T-helper 17 cell (primary cell): ENCODE data around the gene APCDD1. TPM values are rescaled to one million over a fixed set of nuclear protein-coding genes. Genes with fewer than 3 reads are reported as not detected.
A peak's percentile ranks its signal among the peaks of the same experiment; 100 is the strongest.
"Not testable (repeated sequence)": the region's sequence is repeated elsewhere in the genome, so short reads cannot be mapped to it uniquely, and the experiment has no call there.

Source experiments
- ATAC-seq: fragments of 150-1000 bp; cut with Tn5 transposase; 2 replicates; pipeline ENCODE4 v1.10.0; 2021; ENCODE audit warnings: mild to moderate bottlenecking, moderate library complexity
- DNase-seq, 3 donors: peaks; one replicate each; pipeline versions ENCODE4 v3.0.0 to v3.0.0-alpha.2; 2020 to 2021
- H3K9me3 ChIP-seq: one replicate; pipeline ENCODE4 v1.7.0; 2013; ENCODE audit warnings: low read length, mild to moderate bottlenecking; ENCODE audit not compliant: control insufficient read depth, poor library complexity, severe bottlenecking
- H3K27ac Mint-ChIP-seq: one replicate; pipeline ENCODE4 v1.8.0; 2022; ENCODE audit warnings: mild to moderate bottlenecking, moderate library complexity, mixed read lengths
- H3K27me3 Mint-ChIP-seq: one replicate; pipeline ENCODE4 v1.8.0; 2022; ENCODE audit warnings: mixed read lengths
- H3K36me3 Mint-ChIP-seq: one replicate; pipeline ENCODE4 v1.8.0; 2022; ENCODE audit warnings: low read depth, mixed read lengths
- H3K4me1 Mint-ChIP-seq: one replicate; pipeline ENCODE4 v1.8.0; 2022; ENCODE audit warnings: mild to moderate bottlenecking, mixed read lengths
- H3K4me3 Mint-ChIP-seq: one replicate; pipeline ENCODE4 v1.8.0; 2022; ENCODE audit warnings: mild to moderate bottlenecking, moderate library complexity, mixed read lengths
- total RNA-seq, 4 donors: library from RNA in 2 of 4; stranded (reverse) in 2 of 4; gene quantifications; one replicate each; pipeline ENCODE4 v1.2.3 and lab custom pipeline; 2022 to 2026

The APCDD1 gene
- total RNA-seq, 2 donors from 2014 or later: not detected

DNA sequence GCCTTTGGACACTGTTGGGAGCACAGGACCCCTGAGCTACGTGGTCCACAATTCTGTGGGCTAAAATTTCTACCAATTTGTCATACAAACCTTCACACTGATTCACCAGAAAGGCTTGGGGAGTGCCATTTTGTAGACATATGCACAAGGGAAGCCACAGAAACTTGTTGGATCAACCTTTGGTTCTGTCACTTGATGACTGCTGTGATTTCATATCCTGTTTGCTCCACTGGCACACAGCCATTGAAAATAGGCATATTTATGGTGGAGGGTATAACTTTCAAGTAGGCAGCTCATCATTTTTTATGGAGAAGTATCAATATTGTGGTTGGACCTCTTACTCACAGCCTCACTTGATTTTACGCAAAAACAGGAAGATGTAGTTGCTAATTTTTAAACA is 81.8 kb downstream of the APCDD1 start:
- Mint-ChIP-seq H3K27me3 (no peaks in the 10 kb centered on the region), H3K27ac (no peak overlapping the region), H3K4me3 (no peak overlapping the region), H3K36me3 (no peaks in the 10 kb centered on the region), H3K4me1 (peaks cover 8% of the 10 kb centered on the region)
- no peak for DNase-seq
- H3K9me3 ChIP-seq: no peaks in the 10 kb centered on the region
- no peak for ATAC-seq

DNA sequence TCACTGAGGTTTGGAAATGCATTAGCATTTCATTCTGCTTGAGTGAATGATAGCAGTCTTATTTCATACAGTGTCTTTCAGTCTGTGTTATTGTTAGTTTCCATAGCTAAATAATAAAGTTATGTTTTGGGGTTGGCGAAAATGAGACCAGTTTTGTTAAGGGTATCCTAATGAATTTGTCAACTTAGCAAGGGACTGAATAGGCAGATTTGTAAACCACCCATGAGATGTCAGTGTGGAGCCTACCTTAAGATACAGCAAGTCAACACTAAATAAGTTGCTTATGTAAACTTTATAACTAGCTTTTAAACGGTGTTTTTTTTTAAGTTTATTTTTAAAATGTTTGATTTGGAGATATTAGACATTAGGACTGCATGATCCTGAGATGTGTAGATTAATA is 83.3 kb downstream of the APCDD1 start:
- DNase-seq (no peak), ATAC-seq (no peak)
- Mint-ChIP-seq H3K27ac (peak overlapping the region; percentile 92), H3K4me1 (peaks cover 8% of the 10 kb centered on the region), H3K36me3 (no peaks in the 10 kb centered on the region), H3K27me3 (no peaks in the 10 kb centered on the region), H3K4me3 (no peak overlapping the region)
- no peaks in the 10 kb centered on the region for H3K9me3 ChIP-seq

DNA sequence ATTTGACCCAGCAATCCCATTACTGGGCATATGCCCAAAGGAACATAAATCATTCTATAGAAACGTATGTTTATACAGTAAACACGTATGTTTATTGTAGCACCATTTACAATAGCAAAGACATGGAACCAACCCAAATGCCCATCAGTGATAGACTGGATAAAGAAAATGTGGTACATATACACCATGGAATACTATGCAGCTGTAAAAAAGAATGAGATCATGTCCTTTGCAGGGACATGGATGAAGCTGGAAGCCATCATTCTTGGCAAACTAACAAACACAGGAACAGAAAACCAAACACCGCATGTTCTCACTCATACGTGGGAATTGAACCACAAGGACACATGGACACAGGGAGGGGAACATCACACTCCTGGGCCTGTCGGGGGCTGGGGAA is 84.7 kb downstream of the APCDD1 start:
- H3K4me1 Mint-ChIP-seq: peaks cover 13% of the 10 kb centered on the region
- not testable (repeated sequence) for H3K9me3 ChIP-seq, H3K27me3 Mint-ChIP-seq, H3K4me3 Mint-ChIP-seq, H3K36me3 Mint-ChIP-seq, DNase-seq, ATAC-seq, H3K27ac Mint-ChIP-seq

Other genes starting within 250 kb of the APCDD1 start
- gene NAPG, start 71.4 kb downstream of the APCDD1 start, total RNA-seq: 10 to 100 TPM; 31.2 to 37.9 TPM